Muscle of leg (tissue), 11 donors: ENCODE data around the gene PPM1K. TPM values are rescaled to one million over a fixed set of nuclear protein-coding genes. Genes with fewer than 3 reads are reported as not detected.

Source experiments
- DNase-seq: peaks from one replicate; pipeline ENCODE4 v3.0.0; 2013
- H3K27ac ChIP-seq: one replicate; pipeline ENCODE4 v1.5.1; 2013; ENCODE audit warnings: mild to moderate bottlenecking, low read length, control low read depth
- H3K27me3 ChIP-seq: one replicate; pipeline ENCODE4 v1.6.1; 2013; ENCODE audit warnings: low read length; ENCODE audit not compliant: control insufficient read depth, insufficient read depth
- H3K36me3 ChIP-seq: one replicate; pipeline ENCODE4 v1.6.1; 2013; ENCODE audit warnings: low read length; ENCODE audit not compliant: control insufficient read depth, insufficient read depth
- H3K4me1 ChIP-seq: one replicate; pipeline ENCODE4 v1.6.1; 2013; ENCODE audit warnings: low read length; ENCODE audit not compliant: control insufficient read depth, insufficient read depth
- H3K4me3 ChIP-seq: one replicate; pipeline ENCODE4 v1.5.1; 2013; ENCODE audit warnings: low read length, control low read depth
- H3K9me3 ChIP-seq: replicated peaks from 2 replicates; pipeline ENCODE4 v1.6.1; 2013; ENCODE audit warnings: low read depth, low read length; ENCODE audit not compliant: control insufficient read depth
- WGBS: methylation state at CpG from one replicate; pipeline ENCODE4 v1.1.5; 2013; ENCODE audit warnings: missing lambda C conversion rate; ENCODE audit not compliant: insufficient coverage; 5-methylcytosine and 5-hydroxymethylcytosine counted together
- polyA plus RNA-seq, 8 donors: library from polyadenylated mRNA; unstranded; fragments of 120-200 nt; gene quantifications; one replicate each; pipeline versions ENCODE4 v1.2.1 to v1.2.3, GENCODE V29; 2013; ENCODE audit warnings: inconsistent platforms in 1 of 8, low replicate concordance in 1 of 8; ENCODE audit not compliant: insufficient read length in 8 of 8, insufficient read depth in 1 of 8
- total RNA-seq: library from RNA; stranded (reverse); fragments of 120-200 nt; gene quantifications from one replicate; pipeline ENCODE4 v1.2.4, GENCODE V29; 2013

PPM1K gene
- total and polyA plus RNA-seq, 9 donors, result 10.9 to 22.5 (median 14.8) TPM

- no CpG with 5 or more reads among the region's 1 CpG for WGBS
- DNase-seq, result no peak
- Histone ChIP-seq H3K4me3 (no peak overlapping the region), H3K4me1 (no peaks in the 10 kb centered on the region), H3K27me3 (no peaks in the 10 kb centered on the region), H3K36me3 (no peaks in the 10 kb centered on the region), H3K27ac (no peak overlapping the region), H3K9me3 (no peaks in the 10 kb centered on the region)
Measured at GRCh38 chr4:88308587-88308986, 24.2 kb upstream of the PPM1K start.

GRCh38 chr4:88297725-88298454 lies 13.5 kb upstream of the PPM1K start:
- no peak for DNase-seq
- H3K36me3 ChIP-seq, result no peaks in the 10 kb centered on the region
- no peaks in the 10 kb centered on the region for H3K4me1 ChIP-seq
- no peak overlapping the region for H3K27ac ChIP-seq
- H3K4me3 ChIP-seq, result no peak overlapping the region
- WGBS, result 82% methylated on average over 3 of the region's 6 CpGs
- H3K27me3 ChIP-seq, result no peaks in the 10 kb centered on the region
- H3K9me3 ChIP-seq, result no peaks in the 10 kb centered on the region

GRCh38 chr4:88297212-88297516 lies 12.8 kb upstream of the PPM1K start:
- no peaks in the 10 kb centered on the region for H3K27me3 ChIP-seq
- H3K36me3 ChIP-seq, result no peaks in the 10 kb centered on the region
- WGBS, result no CpG with 5 or more reads among the region's 1 CpG
- no peak for DNase-seq
- H3K27ac ChIP-seq, result no peak overlapping the region
- H3K9me3 ChIP-seq, result no peaks in the 10 kb centered on the region
- no peaks in the 10 kb centered on the region for H3K4me1 ChIP-seq
- H3K4me3 ChIP-seq, result no peak overlapping the region

GRCh38 chr4:88296413-88297211 lies 12.3 kb upstream of the PPM1K start:
- WGBS, result 84% methylated on average over 4 of the region's 5 CpGs
- Histone ChIP-seq H3K4me1 (no peaks in the 10 kb centered on the region), H3K36me3 (no peaks in the 10 kb centered on the region), H3K27me3 (no peaks in the 10 kb centered on the region), H3K9me3 (no peaks in the 10 kb centered on the region), H3K4me3 (no peak overlapping the region), H3K27ac (no peak overlapping the region)
- DNase-seq, result no peak

- no peak overlapping the region for H3K4me3 ChIP-seq
- no peaks in the 10 kb centered on the region for H3K36me3 ChIP-seq
- no peaks in the 10 kb centered on the region for H3K9me3 ChIP-seq
- WGBS, result 94% methylated on average over 6 of the region's 6 CpGs
- DNase-seq, result no peak
- H3K4me1 ChIP-seq, result no peaks in the 10 kb centered on the region
- H3K27me3 ChIP-seq, result no peaks in the 10 kb centered on the region
- no peak overlapping the region for H3K27ac ChIP-seq
Measured at GRCh38 chr4:88295656-88296055, 11.3 kb upstream of the PPM1K start.

GRCh38 chr4:88291003-88291402 lies 6.6 kb upstream of the PPM1K start:
- no peaks in the 10 kb centered on the region for H3K9me3 ChIP-seq
- H3K4me1 ChIP-seq, result no peaks in the 10 kb centered on the region
- no CpG with 5 or more reads among the region's 4 CpGs for WGBS
- DNase-seq, result peak; percentile 67
- no peak overlapping the region for H3K4me3 ChIP-seq
- H3K36me3 ChIP-seq, result no peaks in the 10 kb centered on the region
- H3K27ac ChIP-seq, result no peak overlapping the region
- no peaks in the 10 kb centered on the region for H3K27me3 ChIP-seq

- Histone ChIP-seq H3K27me3 (no peaks in the 10 kb centered on the region), H3K9me3 (no peaks in the 10 kb centered on the region), H3K27ac (no peak overlapping the region), H3K4me3 (no peak overlapping the region), H3K4me1 (peaks cover 6% of the 10 kb centered on the region), H3K36me3 (no peaks in the 10 kb centered on the region)
- no peak for DNase-seq
Measured at GRCh38 chr4:88286897-88287296, 2.5 kb upstream of the PPM1K start.

GRCh38 chr4:88285235-88285653 lies 883 bp upstream of the PPM1K start:
- Histone ChIP-seq H3K27me3 (no peaks in the 10 kb centered on the region), H3K4me3 (peak overlapping the region; percentile 78), H3K4me1 (peaks cover 8% of the 10 kb centered on the region), H3K27ac (peak overlapping the region; percentile 99), H3K9me3 (no peaks in the 10 kb centered on the region), H3K36me3 (no peaks in the 10 kb centered on the region)
- DNase-seq, result peak; percentile 28
- WGBS, result 28% methylated on average over 4 of the region's 4 CpGs

GRCh38 chr4:88283661-88284438 lies 511 bp downstream of the PPM1K start:
- peak overlapping the region; percentile 78 for H3K4me3 ChIP-seq
- DNase-seq, result peak; percentile 88
- 0% methylated on average over 46 of the region's 66 CpGs for WGBS

GRCh38 chr4:88280228-88280795 lies 4.0 kb downstream of the PPM1K start:
- no peak overlapping the region for H3K27ac ChIP-seq
- H3K36me3 ChIP-seq, result peaks cover 18% of the 10 kb centered on the region
- no CpG with 5 or more reads among the region's 6 CpGs for WGBS
- H3K9me3 ChIP-seq, result peaks cover 17% of the 10 kb centered on the region
- peaks cover 8% of the 10 kb centered on the region for H3K4me1 ChIP-seq
- no peaks in the 10 kb centered on the region for H3K27me3 ChIP-seq
- H3K4me3 ChIP-seq, result no peak overlapping the region
- DNase-seq, result no peak

More at GRCh38 chr4:88283661-88284438, 511 bp downstream of the PPM1K start:
- Histone ChIP-seq H3K27ac (peak overlapping the region; percentile 99), H3K27me3 (no peaks in the 10 kb centered on the region), H3K4me1 (peaks cover 8% of the 10 kb centered on the region), H3K9me3 (no peaks in the 10 kb centered on the region), H3K36me3 (no peaks in the 10 kb centered on the region)
